GM12873 (cell line): ENCODE data around the gene TMEM18.

ENCODE experiments used
- TF ChIP-seq, protein P1 (sequence below): IDR thresholded peaks from 2 replicates; pipeline ENCODE4 v1.5.1; 2012; ENCODE audit warnings: low read depth, mild to moderate bottlenecking, moderate library complexity, low read length, control low read depth; ENCODE audit not compliant: insufficient read depth; ENCODE audit errors: missing control alignments

The TMEM18 gene

DNA sequence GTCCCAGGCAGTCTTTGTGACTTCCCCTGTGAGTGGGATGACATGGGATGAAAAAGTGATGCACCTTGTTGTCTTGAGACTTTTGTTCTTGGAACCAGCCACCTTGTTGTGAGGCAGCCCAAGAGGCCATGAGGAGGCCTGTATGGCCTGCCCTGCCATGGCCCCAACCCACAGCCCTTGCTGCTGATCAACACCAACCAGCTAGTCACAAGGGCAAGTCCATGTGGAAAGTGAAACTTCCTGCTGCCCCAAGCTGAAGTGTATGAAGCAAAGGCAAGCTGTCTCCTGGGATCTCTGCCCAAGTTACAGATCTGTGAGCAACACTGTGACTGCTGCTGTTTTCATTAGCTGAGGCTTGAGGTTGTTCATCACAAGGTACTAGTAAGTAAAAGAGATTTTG is 21.6 kb downstream of the TMEM18 start:
- TF ChIP-seq, protein P1, sequence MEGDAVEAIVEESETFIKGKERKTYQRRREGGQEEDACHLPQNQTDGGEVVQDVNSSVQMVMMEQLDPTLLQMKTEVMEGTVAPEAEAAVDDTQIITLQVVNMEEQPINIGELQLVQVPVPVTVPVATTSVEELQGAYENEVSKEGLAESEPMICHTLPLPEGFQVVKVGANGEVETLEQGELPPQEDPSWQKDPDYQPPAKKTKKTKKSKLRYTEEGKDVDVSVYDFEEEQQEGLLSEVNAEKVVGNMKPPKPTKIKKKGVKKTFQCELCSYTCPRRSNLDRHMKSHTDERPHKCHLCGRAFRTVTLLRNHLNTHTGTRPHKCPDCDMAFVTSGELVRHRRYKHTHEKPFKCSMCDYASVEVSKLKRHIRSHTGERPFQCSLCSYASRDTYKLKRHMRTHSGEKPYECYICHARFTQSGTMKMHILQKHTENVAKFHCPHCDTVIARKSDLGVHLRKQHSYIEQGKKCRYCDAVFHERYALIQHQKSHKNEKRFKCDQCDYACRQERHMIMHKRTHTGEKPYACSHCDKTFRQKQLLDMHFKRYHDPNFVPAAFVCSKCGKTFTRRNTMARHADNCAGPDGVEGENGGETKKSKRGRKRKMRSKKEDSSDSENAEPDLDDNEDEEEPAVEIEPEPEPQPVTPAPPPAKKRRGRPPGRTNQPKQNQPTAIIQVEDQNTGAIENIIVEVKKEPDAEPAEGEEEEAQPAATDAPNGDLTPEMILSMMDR = no peak

DNA sequence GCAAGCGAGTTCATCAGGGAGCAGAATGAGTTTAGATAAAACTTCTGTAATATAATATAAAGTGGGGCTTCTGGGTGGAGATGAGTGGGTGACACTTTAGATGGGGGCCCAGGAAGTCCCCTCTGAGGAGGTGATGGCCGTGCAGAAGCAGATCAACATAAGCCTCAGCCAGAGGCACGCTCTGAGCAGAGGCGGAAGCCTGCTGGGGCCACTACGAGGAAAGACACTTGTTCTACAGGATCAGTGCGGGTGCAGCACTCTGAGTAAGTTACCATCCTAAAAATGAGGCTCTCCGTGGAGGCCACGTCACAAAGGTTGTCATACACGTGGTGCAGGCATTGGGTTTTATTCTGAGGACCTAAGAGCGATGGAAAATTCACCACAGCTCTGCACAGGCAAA is 22.3 kb downstream of the TMEM18 start:
- TF ChIP-seq, protein P1 = no peak

DNA sequence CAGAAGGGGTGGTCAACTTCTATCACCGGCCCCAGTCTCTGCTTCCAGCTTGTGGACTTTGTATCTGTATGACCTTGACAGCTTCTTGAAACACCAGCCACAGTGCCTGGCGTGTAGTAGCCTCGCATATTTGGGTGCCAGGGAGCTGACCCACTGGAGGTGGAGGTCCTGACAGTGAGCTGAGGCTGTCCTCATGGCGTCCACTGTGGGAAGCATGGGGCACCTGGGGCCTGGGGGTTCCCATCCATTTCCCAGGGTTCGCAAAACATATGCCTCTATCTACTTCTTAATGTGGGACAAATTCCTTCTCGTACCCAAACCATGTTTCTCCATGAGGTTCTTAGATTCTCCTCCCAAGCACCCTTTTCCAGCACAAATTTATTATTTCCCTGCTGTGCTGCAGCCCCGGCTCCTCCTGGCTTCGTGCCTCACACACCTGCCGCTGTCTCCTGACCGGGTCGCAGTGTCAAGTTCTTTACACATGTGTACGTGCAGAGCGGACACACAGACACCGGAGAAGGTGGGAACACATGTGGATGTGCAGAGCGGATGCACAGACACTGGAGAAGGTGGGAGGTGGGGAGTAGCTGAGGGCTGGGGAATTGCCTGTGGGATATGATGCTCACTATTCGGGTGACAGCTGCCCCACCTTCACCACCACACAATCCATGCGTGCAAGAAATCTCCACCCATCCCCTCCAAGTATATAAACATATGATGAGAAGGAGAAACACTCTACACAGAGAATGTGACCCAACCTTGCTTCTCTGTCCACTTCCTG is 23.4 kb downstream of the TMEM18 start:
- TF ChIP-seq, protein P1 = no peak

DNA sequence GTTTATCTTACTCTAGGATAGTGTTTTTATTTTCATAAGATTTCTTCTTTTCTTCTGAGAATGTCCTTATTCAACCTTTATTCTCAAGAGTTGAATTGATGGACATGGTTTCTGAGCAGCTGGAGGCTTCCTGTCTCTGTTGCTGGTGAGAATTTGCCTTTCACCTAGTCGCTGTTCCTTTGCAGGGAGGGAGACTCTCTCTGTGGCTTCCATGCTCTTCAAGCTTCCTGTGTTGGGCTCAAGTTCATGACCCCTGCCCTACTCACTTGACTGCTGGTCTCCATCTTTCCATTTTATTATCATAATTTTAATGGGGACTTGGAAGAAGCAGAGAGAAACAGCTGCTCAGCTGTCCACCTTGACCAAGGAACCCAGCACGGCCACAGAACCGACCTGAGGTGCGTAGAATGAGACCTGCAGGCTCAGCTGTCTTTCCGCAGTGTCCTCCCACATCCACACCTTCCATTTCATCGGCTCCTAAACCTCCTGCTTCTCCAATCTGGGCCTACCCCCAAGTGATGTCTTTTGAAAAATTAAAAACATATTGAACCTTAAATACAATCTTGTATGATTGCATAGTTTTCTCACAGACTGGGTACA is 24.2 kb downstream of the TMEM18 start:
- TF ChIP-seq, protein P1 = no peak

DNA sequence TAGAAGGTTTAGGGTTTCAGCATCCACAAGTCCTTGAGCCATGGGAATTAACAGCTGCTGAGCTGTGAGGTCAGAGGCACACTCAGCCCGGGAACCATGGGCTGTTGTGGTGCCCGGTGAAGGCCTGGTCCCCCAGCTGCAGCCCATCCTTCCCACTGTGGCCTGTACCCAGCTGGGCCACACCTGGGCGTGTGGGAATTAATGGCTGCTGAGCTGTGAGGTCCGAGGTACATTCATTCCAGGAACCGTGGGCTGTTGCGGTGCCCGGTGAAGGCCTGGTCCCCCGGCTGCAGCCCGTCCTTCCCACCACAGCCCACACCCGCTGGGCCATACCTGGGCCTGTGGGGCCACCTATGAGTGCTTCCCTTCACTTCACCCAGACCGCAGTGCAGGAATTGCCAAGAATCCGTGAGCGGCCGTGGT is 25.2 kb downstream of the TMEM18 start:
- TF ChIP-seq, protein P1 = no peak

DNA sequence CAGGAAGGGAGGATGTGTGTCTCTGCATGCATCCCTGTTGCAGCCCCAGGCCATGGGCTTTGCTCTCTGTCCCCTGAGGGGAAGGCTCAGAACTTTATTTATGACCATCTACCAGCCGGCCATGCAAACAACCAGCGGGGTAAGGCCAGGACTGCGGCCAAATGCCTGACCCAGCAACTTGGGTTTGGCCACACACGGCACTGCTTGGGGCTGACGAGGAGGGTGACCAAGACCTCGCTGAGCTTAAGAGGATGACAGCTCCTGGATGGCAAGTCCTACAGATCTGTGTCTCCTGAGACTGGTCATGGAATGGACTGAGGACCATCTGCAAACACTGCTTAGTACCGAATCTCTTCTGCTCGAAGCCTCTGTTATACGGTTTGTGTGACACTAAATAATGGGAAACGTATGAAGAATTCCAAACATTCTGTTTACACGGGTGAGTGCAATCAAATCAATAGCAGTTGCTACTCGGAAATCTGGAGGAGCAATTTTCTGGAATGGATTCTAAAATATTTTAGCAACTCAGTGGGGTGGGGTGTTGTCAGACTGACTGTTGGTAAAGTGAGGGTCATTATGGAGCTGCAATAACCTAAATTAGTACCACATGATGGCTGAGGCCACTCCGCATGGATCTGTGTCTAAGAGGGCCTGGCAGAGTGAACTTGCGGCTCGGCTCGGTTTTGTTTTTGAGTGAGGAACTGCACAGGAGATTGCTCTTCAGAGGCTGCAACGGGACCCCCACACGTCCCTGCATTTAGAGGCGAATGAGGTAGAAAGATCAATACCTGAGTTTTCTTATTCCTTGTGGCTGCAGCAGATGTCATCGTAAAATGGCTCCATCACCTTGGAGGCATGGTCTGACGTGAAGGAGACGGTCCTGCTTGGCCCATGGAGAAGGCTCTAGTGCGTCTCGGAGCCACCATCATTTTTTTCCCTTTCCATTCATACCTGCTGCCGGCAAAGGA is 26.6 kb downstream of the TMEM18 start:
- TF ChIP-seq, protein P1 = no peak
